IMR-90 (cell line): ENCODE results near the gene RGS19. TPM values are rescaled to one million over a fixed set of nuclear protein-coding genes. Genes with fewer than 3 reads are reported as not detected.

ENCODE experiments used
- ATAC-seq: fragments of 200-7000 bp; cut with Tn5 transposase; 2 replicates; pipeline ENCODE4 v1.9.1; 2020; ENCODE audit warnings: low read depth, mild to moderate bottlenecking, moderate library complexity
- BruUV-seq: library from RNA; stranded (reverse); fragments of 400-500 nt; replicated peaks from 2 replicates; lab custom pipeline; 2021; lab: Mats Ljungman, UMichigan
- CTCF ChIA-PET: fragments of 300-600 bp; formaldehyde crosslinking; extraction: SDS; loops from one replicate; lab custom pipeline; 2021; ENCODE audit warnings: antibody characterized with exemption; lab: Yijun Ruan, JAX
- POLR2A ChIA-PET: fragments of 300-600 bp; sonication (Branson Sonifier 250); formaldehyde crosslinking; loops from one replicate; lab custom pipeline; 2022; ENCODE audit warnings: antibody characterized with exemption; ENCODE audit not compliant: unreplicated experiment; lab: Charles Lee
- DNase-seq: peaks from one replicate; pipeline ENCODE4 v3.0.0; 2013
- H2AFZ ChIP-seq: replicated peaks from 2 replicates; pipeline ENCODE3; 2013; ENCODE audit warnings: low read length, mild to moderate bottlenecking; ENCODE audit not compliant: poor library complexity
- H2AK5ac ChIP-seq: 2 replicates; pipeline ENCODE4 v1.6.1; 2013; ENCODE audit warnings: low read depth, low read length, inconsistent platforms
- H2AK9ac ChIP-seq: replicated peaks from 2 replicates; pipeline ENCODE3; 2013; ENCODE audit warnings: mild to moderate bottlenecking, low read depth, low read length, moderate library complexity; ENCODE audit not compliant: poor library complexity
- H2BK120ac ChIP-seq: 2 replicates; pipeline ENCODE4 v1.6.1; 2013; ENCODE audit warnings: low read depth, low read length, inconsistent platforms
- H2BK15ac ChIP-seq: 3 replicates; pipeline ENCODE4 v1.6.1; 2013; ENCODE audit warnings: low read depth, low read length, inconsistent platforms
- H2BK20ac ChIP-seq: 2 replicates; pipeline ENCODE4 v1.6.1; 2013; ENCODE audit warnings: low read depth, mild to moderate bottlenecking, inconsistent platforms, low read length, moderate library complexity
- H2BK5ac ChIP-seq: 2 replicates; pipeline ENCODE4 v1.6.1; 2013; ENCODE audit warnings: mild to moderate bottlenecking, low read depth, low read length, inconsistent platforms; ENCODE audit not compliant: poor library complexity, severe bottlenecking
- H3K14ac ChIP-seq: replicated peaks from 2 replicates; pipeline ENCODE4 v1.6.1; 2013; ENCODE audit warnings: low read depth, low read length, inconsistent platforms
- H3K18ac ChIP-seq: 2 replicates; pipeline ENCODE4 v1.6.1; 2013; ENCODE audit warnings: low read depth, low read length, control low read depth
- H3K23ac ChIP-seq: 2 replicates; pipeline ENCODE4 v1.6.1; 2013; ENCODE audit warnings: low read depth, low read length, inconsistent platforms
- H3K27ac ChIP-seq: 2 replicates; pipeline ENCODE4 v1.5.1; 2013; ENCODE audit warnings: mild to moderate bottlenecking, control low read depth, low read length; ENCODE audit not compliant: insufficient read depth
- H3K27me3 ChIP-seq: 2 replicates; pipeline ENCODE4 v1.6.1; 2013; ENCODE audit warnings: low read length; ENCODE audit not compliant: control insufficient read depth, insufficient read depth
- H3K36me3 ChIP-seq: 2 replicates; pipeline ENCODE4 v1.6.1; 2013; ENCODE audit warnings: low read length, mixed read lengths; ENCODE audit not compliant: control insufficient read depth, insufficient read depth
- H3K4ac ChIP-seq: 2 replicates; pipeline ENCODE4 v1.6.1; 2013; ENCODE audit warnings: low read depth, low read length, inconsistent platforms
- H3K4me1 ChIP-seq: 2 replicates; pipeline ENCODE4 v1.6.1; 2013; ENCODE audit warnings: low read length, mixed read lengths; ENCODE audit not compliant: control insufficient read depth, insufficient read depth
- H3K4me2 ChIP-seq: 2 replicates; pipeline ENCODE4 v1.6.1; 2013; ENCODE audit warnings: low read depth, mild to moderate bottlenecking, control low read depth, low read length, moderate library complexity
- H3K4me3 ChIP-seq: 2 replicates; pipeline ENCODE4 v1.5.1; 2013; ENCODE audit warnings: low read depth, mild to moderate bottlenecking, control low read depth, low read length, moderate library complexity; ENCODE audit not compliant: insufficient read depth
- H3K56ac ChIP-seq: 2 replicates; pipeline ENCODE4 v1.6.1; 2013; ENCODE audit warnings: low read length, inconsistent platforms; ENCODE audit not compliant: insufficient read depth; ENCODE audit errors: extremely low read depth
- H3K79me1 ChIP-seq, 2 experiments: 2 replicates each; pipeline ENCODE4 v1.6.1; 2013; ENCODE audit warnings: low read length in 2 of 2, inconsistent platforms in 1 of 2, low read depth in 1 of 2
- H3K9ac ChIP-seq: 2 replicates; pipeline ENCODE4 v1.6.1; 2013; ENCODE audit warnings: low read depth, low read length, control low read depth
- H3K9me1 ChIP-seq: 2 replicates; pipeline ENCODE4 v1.6.1; 2013; ENCODE audit warnings: low read length, inconsistent platforms; ENCODE audit not compliant: insufficient read depth
- H3K9me3 ChIP-seq: 2 replicates; pipeline ENCODE4 v1.6.1; 2013; ENCODE audit warnings: low read length; ENCODE audit not compliant: control insufficient read depth, insufficient read depth
- H4K20me1 ChIP-seq: 2 replicates; pipeline ENCODE4 v1.6.1; 2013; ENCODE audit warnings: low read length, inconsistent platforms; ENCODE audit not compliant: insufficient read depth
- H4K5ac ChIP-seq: 2 replicates; pipeline ENCODE4 v1.6.1; 2013; ENCODE audit warnings: mild to moderate bottlenecking, low read depth, low read length, control low read depth
- H4K8ac ChIP-seq, 2 experiments: 2 replicates each; pipeline ENCODE4 v1.6.1; 2013; ENCODE audit warnings: low read depth in 2 of 2, low read length in 2 of 2, control low read depth in 1 of 2, inconsistent platforms in 1 of 2
- H4K91ac ChIP-seq: 2 replicates; pipeline ENCODE4 v1.6.1; 2013; ENCODE audit warnings: low read depth, low read length, inconsistent platforms; ENCODE audit not compliant: insufficient read depth
- MAZ ChIP-seq: IDR thresholded peaks from 2 replicates; pipeline ENCODE4 v1.6.1; 2012; ENCODE audit warnings: low read depth, mild to moderate bottlenecking, low read length, improper control_type of control experiment, moderate library complexity, borderline replicate concordance
- RAD21 ChIP-seq: IDR thresholded peaks from 2 replicates; pipeline ENCODE4 v1.6.1; 2012; ENCODE audit warnings: low read length, improper control_type of control experiment
- SMC3 ChIP-seq: fragments of 150-350 bp; IDR thresholded peaks from 2 replicates; pipeline ENCODE4 v1.6.1; 2016; ENCODE audit warnings: low read depth, mild to moderate bottlenecking, antibody characterized with exemption, low read length, moderate library complexity
- WGBS, 2 experiments: methylation state at CpG; one replicate each; pipeline versions ENCODE4 v1.1.5 to v1.1.7; 2013; ENCODE audit warnings: missing lambda C conversion rate in 2 of 2; ENCODE audit not compliant: insufficient read length in 1 of 2; ENCODE audit errors: extremely low coverage in 2 of 2; 5-methylcytosine and 5-hydroxymethylcytosine counted together
- dilution Hi-C: fragments of 300-500 bp; cut with HindIII; formaldehyde crosslinking; loops from one replicate; pipeline ENCODE4 v1.14.3; 2018; ENCODE audit warnings: low sequenced_read_pairs; ENCODE audit not compliant: unreplicated experiment
- in situ Hi-C: fragments of 300-500 bp; cut with MboI; formaldehyde crosslinking; loops from 3 replicates; pipeline ENCODE4 v1.14.3; 2019; ENCODE audit warnings: low sequenced_read_pairs, inconsistent platforms, mixed read lengths
- intact Hi-C: fragments of 100-400 bp; cut with micrococcal nuclease; formaldehyde crosslinking; loops from 2 replicates; pipeline ENCODE4 v1.10.0; 2022
- polyA plus RNA-seq, 3 experiments: library from polyadenylated mRNA; depleted of rRNA; stranded (reverse); fragments of >200 nt; gene quantifications; 2 replicates each; pipeline ENCODE4 v1.2.3, GENCODE V29; 2012; ENCODE audit warnings: low replicate concordance in 1 of 3
- total RNA-seq: library from RNA; depleted of rRNA; stranded (reverse); fragments of >200 nt; gene quantifications from 2 replicates; pipeline ENCODE4 v1.2.3, GENCODE V29; 2012

The RGS19 gene
- total and polyA plus RNA-seq, 2 of the 4 experiments (the other 2 are of a cell fraction), result 7.7 to 17.5 TPM

GRCh38 chr20:64076061-64076997 is 3.0 kb downstream of the RGS19 start:
- no TSS peak for BruUV-seq
- Histone ChIP-seq H2BK20ac (no peak overlapping the region), H2AK5ac (no peak overlapping the region), H2BK5ac (no peak overlapping the region), H4K91ac (no peak overlapping the region), H3K9me1 (no peaks in the 10 kb centered on the region), H4K8ac (no peak overlapping the region), H3K27me3 (peaks cover 2% of the 10 kb centered on the region; the same call in 1 of the 2 replicates), H3K4me2 (no peak overlapping the region), H4K20me1 (peaks cover 6% of the 10 kb centered on the region), H2BK120ac (no peak overlapping the region), H2AFZ (no peak overlapping the region), H3K9ac (no peak overlapping the region), H2AK9ac (no peak overlapping the region), H3K4me3 (no peak overlapping the region), H3K27ac (no peak overlapping the region), H3K79me1 (peaks cover 6 to 8% of the 10 kb centered on the region in 2 experiments; a peak in 3 of 4 replicates), H3K23ac (no peak overlapping the region), H2BK15ac (no peak overlapping the region), H3K36me3 (peaks cover 22% of the 10 kb centered on the region; the same call in 1 of the 2 replicates), H3K4me1 (peaks cover 11% of the 10 kb centered on the region), H3K4ac (no peak overlapping the region), H3K14ac (no peak overlapping the region), H3K18ac (no peak overlapping the region), H3K56ac (no peak overlapping the region), H4K5ac (no peak overlapping the region), H3K9me3 (no peaks in the 10 kb centered on the region)
- 98% methylated on average over 5 of the region's 22 CpGs; no CpG with 5 or more reads in 1 of the 2 experiments for WGBS, 2 experiments
- in situ Hi-C loops, result no loop called here
- DNase-seq (no peak), ATAC-seq (no peak)
- intact Hi-C loops, result no loop called here
- ChIA-PET POLR2A (no interaction called here), CTCF (no interaction called here)
- dilution Hi-C loops, result no loop called here
- TF ChIP-seq RAD21, result no peak
- TF ChIP-seq SMC3, result no peak
- TF ChIP-seq MAZ, result no peak
